GM19099 (cell line): Measurements from ENCODE around the gene HMOX1.

Experiments used
- POLR2A ChIP-seq: IDR thresholded peaks from 3 replicates; pipeline ENCODE4 v1.6.1; 2011; ENCODE audit warnings: low read depth; ENCODE audit not compliant: insufficient read length; ENCODE audit errors: extremely low read depth

HMOX1 gene

DNA sequence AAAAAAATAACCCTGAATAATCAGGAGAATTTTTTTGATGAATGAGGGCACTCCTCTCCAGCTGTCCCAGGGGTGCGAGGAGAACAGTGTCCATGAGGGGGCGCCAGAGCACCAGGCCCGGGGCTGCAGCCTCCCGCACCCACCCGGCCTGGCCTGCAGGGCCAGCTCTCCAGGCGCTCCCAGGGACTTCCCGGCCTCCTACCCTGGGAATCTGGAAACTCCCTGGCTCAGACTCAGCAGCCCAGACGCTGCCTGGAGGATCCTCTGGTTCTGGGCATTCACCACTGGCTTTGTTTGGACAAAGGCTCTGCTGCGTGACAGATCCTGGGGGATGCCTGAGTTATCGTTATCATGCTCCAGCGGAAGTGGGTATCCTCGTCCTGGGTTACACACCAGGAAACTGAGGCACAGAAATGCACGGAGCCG lies 50.0 kb downstream of the HMOX1 start:
- TF ChIP-seq POLR2A = no peak

DNA sequence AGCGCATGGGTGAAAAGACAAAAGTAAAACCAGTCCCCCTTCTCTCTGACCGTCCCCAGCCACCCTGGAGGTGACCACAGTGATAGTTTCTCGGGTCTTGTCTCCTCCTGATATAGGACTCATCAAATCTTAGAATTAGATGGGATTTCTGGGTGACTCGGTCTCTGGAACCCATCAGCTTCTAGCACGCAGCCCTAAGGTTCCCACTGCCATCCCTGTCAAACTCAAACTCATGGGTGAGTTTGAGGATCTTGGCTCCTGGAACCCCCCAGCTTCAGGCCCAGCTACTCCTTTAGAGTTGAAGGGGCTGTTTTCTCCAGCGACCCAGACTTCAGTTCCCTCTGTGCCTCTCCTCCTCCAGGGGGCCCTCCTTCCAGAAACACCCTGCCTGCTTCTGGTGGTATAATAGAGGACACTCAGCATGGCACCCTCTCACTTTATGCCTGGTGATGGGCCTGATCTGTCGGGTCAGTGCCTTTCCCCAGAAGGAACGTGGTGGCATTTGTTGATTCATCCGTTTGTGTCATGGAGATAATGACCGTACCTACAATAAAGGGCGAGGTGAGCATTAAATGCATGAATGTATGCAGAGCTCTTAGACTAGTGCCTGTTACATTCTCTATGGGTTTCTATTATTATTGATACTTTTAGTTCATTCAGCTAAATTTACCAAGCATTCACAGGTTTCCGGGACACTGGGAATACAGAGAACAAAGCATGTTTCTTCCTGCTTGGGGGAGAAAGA lies 50.8 kb downstream of the HMOX1 start:
- TF ChIP-seq POLR2A = no peak

DNA sequence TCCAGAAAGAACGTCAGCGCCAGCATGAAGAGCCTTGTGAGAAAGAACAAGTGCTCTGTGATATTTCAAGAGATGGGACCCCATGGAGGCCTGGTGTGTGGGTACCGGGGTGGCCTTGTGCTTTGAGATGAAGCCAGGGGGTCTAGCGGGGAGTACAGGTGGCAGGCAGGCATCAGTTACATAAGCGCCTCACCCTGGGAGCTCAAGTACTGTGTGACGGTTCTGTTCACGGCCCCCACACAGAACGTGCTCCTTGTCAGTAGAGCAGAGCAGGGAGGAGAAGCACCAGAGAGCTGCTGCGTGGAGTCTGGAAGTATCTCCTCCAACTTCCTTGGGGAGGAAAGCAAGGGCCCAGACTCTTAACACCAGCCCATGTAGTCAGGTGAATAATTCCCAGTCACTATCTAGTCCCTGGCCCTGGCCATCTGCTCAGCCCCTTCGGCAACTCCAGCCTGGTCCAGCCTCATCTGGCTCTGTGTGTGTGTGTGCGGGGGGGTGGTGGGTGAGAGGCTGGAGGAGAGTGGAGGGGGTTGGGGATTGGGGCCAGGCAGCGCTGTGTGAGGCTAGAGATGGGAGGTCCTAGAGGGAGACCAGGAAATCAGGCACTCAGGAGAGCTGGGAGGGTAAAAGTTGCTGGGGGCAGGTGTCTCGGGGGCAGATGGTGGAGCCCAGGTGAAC lies 51.5 kb downstream of the HMOX1 start:
- TF ChIP-seq POLR2A = no peak

DNA sequence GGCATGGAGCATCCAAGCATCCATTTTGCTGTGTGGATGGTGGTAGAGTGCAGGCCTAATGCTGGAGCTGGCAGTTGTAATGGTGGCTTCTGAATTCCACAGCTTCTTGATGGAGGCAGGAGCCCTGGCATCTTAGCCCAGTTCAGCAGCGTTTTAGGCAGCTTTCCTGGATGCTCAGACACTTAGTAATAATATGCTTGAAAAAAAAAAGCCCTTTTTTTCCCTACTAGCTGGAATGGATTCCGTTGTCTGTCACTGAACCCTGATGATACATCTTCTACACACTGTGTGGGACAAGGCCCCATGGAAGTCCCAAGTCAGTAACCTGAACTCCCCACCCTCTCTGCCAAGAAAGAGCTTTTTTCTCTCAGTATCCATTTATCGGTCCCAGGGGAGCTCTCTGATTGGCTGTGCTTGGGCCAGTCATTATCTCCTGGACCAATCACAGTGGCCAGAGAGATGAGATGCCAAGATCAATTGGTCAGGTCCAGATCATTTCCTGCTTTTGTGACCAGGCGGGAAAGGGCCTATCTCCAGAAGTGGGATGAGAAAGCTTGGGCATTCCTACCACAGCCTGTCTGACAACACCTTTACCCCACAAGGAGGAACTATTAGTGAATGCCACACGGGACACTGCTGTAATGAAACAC lies 53.3 kb downstream of the HMOX1 start:
- TF ChIP-seq POLR2A = no peak

DNA sequence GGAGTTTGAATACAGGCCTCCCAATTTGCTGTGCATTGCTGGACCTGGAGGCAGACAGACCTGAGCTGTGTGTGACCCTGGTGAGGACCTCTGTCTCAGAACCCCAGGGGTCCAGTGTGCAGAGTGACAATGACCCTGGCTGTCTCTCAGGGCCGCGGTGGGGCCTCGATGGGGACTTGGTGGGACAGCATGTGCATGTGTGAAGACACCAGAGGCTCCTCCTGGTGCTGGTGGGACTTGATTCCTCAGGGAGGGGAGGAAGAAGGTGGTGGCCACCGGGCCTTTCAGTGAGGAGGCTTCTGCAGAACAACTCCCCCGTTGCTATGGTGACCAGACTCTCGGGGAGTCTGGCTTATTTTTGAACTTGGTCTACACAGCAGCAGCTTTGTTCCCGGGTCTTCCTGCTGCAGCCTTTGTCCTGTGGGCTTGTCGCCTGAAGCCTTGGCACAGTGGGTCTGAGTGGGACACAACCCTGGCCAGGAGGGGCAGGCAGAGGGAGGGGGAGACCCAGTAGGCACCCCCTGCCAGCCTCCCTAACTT lies 54.4 kb downstream of the HMOX1 start:
- TF ChIP-seq POLR2A = no peak

DNA sequence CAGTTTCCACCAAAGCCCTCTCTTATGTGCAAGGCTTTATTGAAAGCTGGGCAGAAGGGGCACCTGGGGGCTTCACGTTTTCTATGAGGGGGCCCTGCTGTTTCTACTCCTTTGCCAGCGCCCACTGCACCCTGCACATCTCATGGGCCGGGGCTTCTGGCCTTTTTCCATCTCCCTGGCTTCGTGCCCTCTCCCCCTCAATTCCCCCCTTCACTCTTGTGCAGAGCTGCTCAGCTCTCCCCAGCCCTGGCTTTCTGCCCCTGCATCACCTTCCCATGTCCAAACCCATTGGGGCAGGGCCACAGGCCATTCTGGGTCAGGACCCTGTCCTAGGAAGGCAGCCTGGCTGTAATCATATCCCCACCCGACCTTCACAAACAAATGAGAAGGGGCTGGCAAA lies 55.5 kb downstream of the HMOX1 start:
- no peak for TF ChIP-seq POLR2A

DNA sequence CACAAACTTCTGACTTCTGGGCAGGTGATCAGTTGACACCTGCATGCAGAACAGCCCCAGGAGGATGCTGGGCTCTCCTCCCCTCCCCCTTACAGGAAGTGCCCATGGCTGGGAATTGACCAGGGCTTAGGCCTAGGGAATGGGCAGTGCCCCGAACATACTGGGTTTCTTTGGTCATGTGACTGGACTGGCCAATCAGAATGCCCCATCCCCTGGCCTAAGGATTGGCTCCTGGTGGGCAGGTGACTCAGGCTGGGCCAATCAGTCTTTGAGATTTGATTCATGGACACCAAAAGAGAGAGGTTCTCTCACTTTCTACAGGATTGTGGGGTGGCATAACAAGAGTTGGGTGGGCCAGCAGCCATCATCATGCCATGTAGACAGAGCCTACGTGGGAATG lies 56.2 kb downstream of the HMOX1 start:
- no peak for TF ChIP-seq POLR2A

DNA sequence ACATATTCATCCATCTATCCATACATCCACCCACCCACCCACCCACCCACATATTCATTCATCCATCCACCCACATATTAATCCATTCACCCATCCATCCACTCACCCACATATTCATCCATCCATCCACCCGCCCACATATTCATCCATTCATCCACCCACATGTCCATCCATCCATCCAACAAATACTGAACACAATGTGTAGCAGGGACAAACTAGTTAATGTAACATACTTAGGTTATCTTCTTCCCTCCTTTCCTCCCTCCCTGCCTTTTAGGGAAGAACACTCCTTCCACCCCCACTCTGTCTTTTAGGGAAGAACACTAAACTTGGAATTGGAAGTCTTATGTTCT lies 58.4 kb downstream of the HMOX1 start:
- TF ChIP-seq POLR2A = no peak

DNA sequence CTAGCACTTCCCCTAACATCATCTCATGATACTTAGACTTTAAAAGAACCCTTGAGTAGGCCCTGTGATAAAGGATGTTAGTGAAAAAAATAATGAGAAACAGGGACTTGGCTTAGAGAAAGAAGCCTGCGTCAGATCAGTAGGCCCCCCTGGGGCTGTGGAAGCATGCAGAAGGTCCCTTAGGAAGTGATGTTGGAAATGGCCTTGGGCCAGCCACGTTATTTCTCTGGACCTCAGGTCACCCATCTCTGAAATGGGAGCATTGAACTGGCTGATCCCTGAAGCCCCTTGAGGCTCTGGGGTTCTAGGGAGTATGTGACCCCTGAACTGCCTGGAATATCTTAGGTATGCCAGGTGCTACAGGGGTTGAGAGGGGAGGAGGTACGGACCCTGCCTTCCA lies 59.2 kb downstream of the HMOX1 start:
- no peak for TF ChIP-seq POLR2A

DNA sequence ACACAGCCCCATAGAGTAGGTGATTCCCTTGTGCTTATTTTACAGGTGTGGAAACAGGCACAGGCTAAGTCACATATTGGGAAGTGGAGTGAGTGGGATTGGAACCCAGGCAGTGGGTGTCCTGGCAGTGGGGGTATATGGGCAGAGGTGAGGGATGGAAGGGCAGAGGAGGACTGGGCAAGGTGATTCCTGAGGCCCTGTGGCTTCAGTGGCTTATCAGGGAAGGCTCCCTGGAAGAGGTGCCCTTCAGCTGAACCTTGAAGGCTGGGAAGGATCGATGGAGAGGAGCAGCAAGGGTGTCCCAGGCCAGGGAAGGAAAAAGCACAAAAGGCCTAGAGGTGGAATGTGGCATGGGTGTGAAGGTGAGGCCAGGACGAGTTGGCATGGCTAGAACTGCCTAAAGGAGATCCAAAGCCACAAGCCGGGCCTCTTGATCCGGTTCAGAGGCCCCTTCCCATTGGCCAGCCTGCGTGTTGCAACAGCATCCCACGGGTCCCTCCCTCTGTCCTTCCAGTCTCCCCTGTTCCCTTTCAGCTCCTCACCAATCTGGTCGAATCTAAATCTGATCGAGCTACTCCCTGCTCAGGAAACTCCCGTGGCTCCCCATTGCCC lies 60.7 kb downstream of the HMOX1 start:
- TF ChIP-seq POLR2A = no peak

DNA sequence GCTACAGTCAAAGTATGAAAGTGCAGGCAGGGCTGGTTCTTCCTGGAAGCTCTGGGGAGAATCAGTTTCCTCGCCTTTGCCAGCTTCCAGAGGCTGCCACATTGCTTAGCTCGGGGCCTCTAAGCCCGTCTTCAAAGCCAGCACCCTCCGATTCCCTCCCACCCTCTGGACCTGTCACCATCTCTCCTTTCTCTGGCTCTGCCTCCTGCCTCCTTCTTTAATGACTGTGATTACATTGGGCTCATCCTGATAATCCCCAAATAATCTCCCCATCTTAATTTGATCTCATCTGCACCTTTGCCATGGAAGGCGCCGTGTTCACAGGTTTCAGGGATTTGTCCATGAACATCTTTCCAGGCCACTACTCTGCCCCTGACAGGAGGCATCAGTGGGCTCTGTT lies 61.6 kb downstream of the HMOX1 start:
- TF ChIP-seq POLR2A = no peak

DNA sequence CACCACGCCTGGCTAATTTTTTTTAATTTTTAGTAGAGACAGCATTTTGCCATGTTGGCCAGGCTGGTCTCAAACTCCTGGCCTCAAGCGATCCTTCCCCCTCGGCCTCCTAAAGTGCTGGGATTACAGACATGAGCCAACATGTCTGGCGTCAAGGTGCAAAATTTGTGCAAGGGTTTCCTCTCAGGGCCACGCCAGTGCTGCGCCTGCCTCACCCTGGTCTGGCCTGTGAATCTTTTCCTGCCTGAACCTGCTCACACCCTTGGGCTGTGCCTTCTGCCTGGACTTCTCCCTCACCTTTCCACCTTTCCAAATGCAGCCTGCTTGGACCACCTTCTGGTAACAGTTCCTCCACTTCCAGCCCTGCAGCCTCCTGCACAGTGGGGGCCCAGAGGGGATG lies 62.4 kb downstream of the HMOX1 start:
- no peak for TF ChIP-seq POLR2A
